ENCODE results near the gene SOS2. TPM values are rescaled to one million over a fixed set of nuclear protein-coding genes. Genes with fewer than 3 reads are reported as not detected.

The SOS2 gene
- polyA plus RNA-seq, 4 donors = 9.5 to 25.7 (median 21.7) TPM

DNA sequence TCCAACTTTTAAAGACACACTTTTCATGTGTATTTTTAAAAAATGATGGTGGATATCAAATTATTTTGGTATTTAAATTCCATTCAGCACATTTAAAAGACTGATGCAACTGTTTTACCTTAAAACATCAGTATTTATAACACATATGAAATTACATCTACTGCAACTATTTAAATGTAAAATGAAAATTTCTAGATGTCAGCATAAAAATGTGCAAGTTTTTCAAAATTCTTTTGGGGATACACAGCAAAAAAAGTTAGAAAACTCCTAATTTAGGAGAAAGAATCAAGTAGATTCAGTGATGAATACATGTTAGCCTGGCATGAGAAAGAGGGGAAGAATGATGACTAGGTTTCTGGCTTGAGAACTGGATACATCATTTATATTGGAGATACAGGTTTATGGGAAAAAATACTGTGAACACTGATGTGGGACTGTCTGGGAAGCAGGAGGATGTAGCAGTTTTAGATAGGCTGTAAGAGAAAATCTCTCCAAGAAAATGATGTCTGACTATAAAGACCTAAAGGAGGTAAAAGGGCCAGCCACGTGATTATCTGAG, 9.2 kb downstream of the SOS2 start:
- H3K9me3 ChIP-seq (ENCODE audit: control insufficient read depth in 2 of 2, insufficient read depth in 1 of 2, low read depth in 1 of 2, low read length in 1 of 2) = no peaks in the 10 kb centered on the region
- H3K4me3 ChIP-seq (ENCODE audit: low read depth in 1 of 3, low read length in 3 of 3) = no peak overlapping the region
- 74 to 78% (median 74%) methylated on average over 1 of the region's 1 CpG for WGBS, 3 donors
- no peak overlapping the region for H3K27ac ChIP-seq (ENCODE audit: low read depth in 1 of 3, low read length in 2 of 3)
- DNase-seq (no peak), FAIRE-seq (no peak)
- H3K36me3 ChIP-seq (ENCODE audit: control insufficient read depth in 3 of 3, insufficient read depth in 2 of 3, low read depth in 1 of 3, low read length in 3 of 3) = peaks cover 0 to 7% (median 0%) of the 10 kb centered on the region in 3 donors
- peaks cover 2 to 5% (median 3%) of the 10 kb centered on the region in 3 donors for H3K4me1 ChIP-seq (ENCODE audit: control insufficient read depth in 3 of 3, insufficient read depth in 2 of 3, low read depth in 1 of 3, low read length in 2 of 3)
- H3K27me3 ChIP-seq (ENCODE audit: control insufficient read depth in 3 of 3, insufficient read depth in 3 of 3, low read length in 3 of 3) = no peaks in the 10 kb centered on the region

DNA sequence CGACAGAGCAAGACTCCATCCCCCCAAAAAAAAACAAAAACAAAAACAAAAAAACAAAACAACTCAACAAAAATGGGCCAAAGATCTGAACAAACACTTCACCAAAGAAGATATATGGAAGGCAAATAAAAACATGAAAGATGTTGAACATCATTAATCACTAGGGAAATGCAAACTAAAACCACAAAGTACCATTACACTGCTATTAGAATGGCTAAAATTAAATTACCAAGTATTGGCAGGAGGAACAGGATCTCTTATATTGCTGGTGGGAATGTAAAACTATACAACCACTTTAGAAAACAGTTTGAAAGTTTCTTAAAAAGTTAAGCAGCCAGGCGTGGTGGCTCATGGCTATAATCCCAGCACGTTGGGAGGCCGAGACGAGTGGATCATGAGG, 12.9 kb downstream of the SOS2 start:
- FAIRE-seq = no peak

DNA sequence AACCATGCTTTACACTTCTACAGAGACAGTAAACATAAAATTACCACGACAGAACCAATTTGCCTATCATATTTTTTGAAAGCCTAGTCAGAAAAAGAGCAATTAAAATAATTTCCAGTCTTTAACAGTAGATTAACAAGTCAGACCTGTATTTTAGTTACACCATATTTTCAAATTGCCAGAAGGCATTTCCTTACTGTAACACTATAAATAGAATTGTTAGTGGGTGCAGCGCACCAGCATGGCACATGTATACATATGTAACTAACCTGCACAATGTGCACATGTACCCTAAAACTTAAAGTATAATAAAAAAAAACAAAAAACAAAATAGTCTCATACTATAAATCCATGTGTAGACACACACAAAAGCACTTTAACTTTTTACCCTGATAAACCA, 16.0 kb downstream of the SOS2 start:
- H3K36me3 ChIP-seq (ENCODE audit: control insufficient read depth in 3 of 3, insufficient read depth in 2 of 3, low read depth in 1 of 3, low read length in 3 of 3) = peaks cover 0 to 12% (median 0%) of the 10 kb centered on the region in 3 donors
- H3K4me3 ChIP-seq (ENCODE audit: low read depth in 1 of 3, low read length in 3 of 3) = no peak overlapping the region
- no peak for FAIRE-seq
- 78 to 87% (median 84%) methylated on average over 2 of the region's 2 CpGs for WGBS, 3 donors
- no peak for DNase-seq
- no peaks in the 10 kb centered on the region for H3K9me3 ChIP-seq (ENCODE audit: control insufficient read depth in 2 of 2, insufficient read depth in 1 of 2, low read depth in 1 of 2, low read length in 1 of 2)
- H3K4me1 ChIP-seq (ENCODE audit: control insufficient read depth in 3 of 3, insufficient read depth in 2 of 3, low read depth in 1 of 3, low read length in 2 of 3) = no peaks in the 10 kb centered on the region
- no peak overlapping the region for H3K27ac ChIP-seq (ENCODE audit: low read depth in 1 of 3, low read length in 2 of 3)
- no peaks in the 10 kb centered on the region for H3K27me3 ChIP-seq (ENCODE audit: control insufficient read depth in 3 of 3, insufficient read depth in 3 of 3, low read length in 3 of 3)

More for the DNA sequence above, 12.9 kb downstream of the SOS2 start:
- no peaks in the 10 kb centered on the region for H3K4me1 ChIP-seq (ENCODE audit: control insufficient read depth in 3 of 3, insufficient read depth in 2 of 3, low read depth in 1 of 3, low read length in 2 of 3)
- H3K9me3 ChIP-seq (ENCODE audit: control insufficient read depth in 2 of 2, insufficient read depth in 1 of 2, low read depth in 1 of 2, low read length in 1 of 2) = no peaks in the 10 kb centered on the region
- peaks cover 0 to 9% (median 0%) of the 10 kb centered on the region in 3 donors for H3K36me3 ChIP-seq (ENCODE audit: control insufficient read depth in 3 of 3, insufficient read depth in 2 of 3, low read depth in 1 of 3, low read length in 3 of 3)
- no peaks in the 10 kb centered on the region for H3K27me3 ChIP-seq (ENCODE audit: control insufficient read depth in 3 of 3, insufficient read depth in 3 of 3, low read length in 3 of 3)
- no peak overlapping the region for H3K27ac ChIP-seq (ENCODE audit: low read depth in 1 of 3, low read length in 2 of 3)
- WGBS, 3 donors = 81 to 92% (median 89%) methylated on average over 5 of the region's 5 CpGs
- no peak for DNase-seq
- no peak overlapping the region for H3K4me3 ChIP-seq (ENCODE audit: low read depth in 1 of 3, low read length in 3 of 3)

DNA sequence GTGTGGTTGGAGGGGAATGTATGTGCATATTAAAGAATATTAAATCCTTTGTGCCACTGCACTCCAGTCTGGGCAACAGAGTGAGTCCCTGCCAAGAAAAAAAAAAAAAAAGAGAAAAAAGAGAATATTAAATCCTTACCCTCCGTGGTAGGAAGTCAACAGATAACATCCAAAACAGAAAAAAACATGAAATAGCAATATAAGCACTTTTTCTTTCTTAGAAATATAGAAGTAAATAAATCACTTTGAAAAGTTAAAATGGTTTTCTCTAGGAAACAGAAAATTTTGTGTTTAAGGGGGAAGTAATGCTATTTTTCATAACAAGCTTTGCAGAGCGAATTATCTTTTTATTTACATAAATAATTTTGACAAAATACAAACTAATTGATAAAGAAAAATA, 17.6 kb downstream of the SOS2 start:
- no peak overlapping the region for H3K4me3 ChIP-seq (ENCODE audit: low read depth in 1 of 3, low read length in 3 of 3)
- no peak overlapping the region for H3K27ac ChIP-seq (ENCODE audit: low read depth in 1 of 3, low read length in 2 of 3)
- FAIRE-seq (no peak), DNase-seq (no peak)
- H3K27me3 ChIP-seq (ENCODE audit: control insufficient read depth in 3 of 3, insufficient read depth in 3 of 3, low read length in 3 of 3) = no peaks in the 10 kb centered on the region
- no peaks in the 10 kb centered on the region for H3K4me1 ChIP-seq (ENCODE audit: control insufficient read depth in 3 of 3, insufficient read depth in 2 of 3, low read depth in 1 of 3, low read length in 2 of 3)
- no peaks in the 10 kb centered on the region for H3K9me3 ChIP-seq (ENCODE audit: control insufficient read depth in 2 of 2, insufficient read depth in 1 of 2, low read depth in 1 of 2, low read length in 1 of 2)
- WGBS, 3 donors = 69 to 81% (median 70%) methylated on average over 2 of the region's 2 CpGs
- peaks cover 0 to 11% (median 2%) of the 10 kb centered on the region in 3 donors for H3K36me3 ChIP-seq (ENCODE audit: control insufficient read depth in 3 of 3, insufficient read depth in 2 of 3, low read depth in 1 of 3, low read length in 3 of 3)

DNA sequence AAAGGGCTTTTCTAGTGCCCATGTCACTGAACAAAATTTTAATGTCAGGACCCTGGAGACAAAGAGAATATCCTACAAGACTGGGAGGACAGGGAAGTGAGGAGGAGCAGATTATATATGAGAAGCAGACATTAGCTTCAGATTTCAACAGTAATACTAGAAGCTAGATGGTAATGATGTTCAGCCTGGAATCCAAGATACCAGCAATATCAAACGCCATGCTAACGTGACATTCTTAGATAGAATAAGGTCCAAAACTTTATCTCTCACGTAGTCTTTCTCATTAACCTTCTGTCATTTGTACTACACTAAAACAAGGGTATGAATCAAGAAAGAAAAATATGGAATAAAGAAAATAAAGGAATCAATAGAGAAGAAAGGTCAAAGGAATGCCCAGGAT, 18.7 kb downstream of the SOS2 start:
- Histone ChIP-seq H3K4me3 (ENCODE audit: low read depth in 1 of 3, low read length in 3 of 3) (no peak overlapping the region), H3K36me3 (ENCODE audit: control insufficient read depth in 3 of 3, insufficient read depth in 2 of 3, low read depth in 1 of 3, low read length in 3 of 3) (peaks cover 0 to 5% (median 2%) of the 10 kb centered on the region in 3 donors), H3K9me3 (ENCODE audit: control insufficient read depth in 2 of 2, insufficient read depth in 1 of 2, low read depth in 1 of 2, low read length in 1 of 2) (no peaks in the 10 kb centered on the region), H3K27ac (ENCODE audit: low read depth in 1 of 3, low read length in 2 of 3) (no peak overlapping the region), H3K27me3 (ENCODE audit: control insufficient read depth in 3 of 3, insufficient read depth in 3 of 3, low read length in 3 of 3) (no peaks in the 10 kb centered on the region), H3K4me1 (ENCODE audit: control insufficient read depth in 3 of 3, insufficient read depth in 2 of 3, low read depth in 1 of 3, low read length in 2 of 3) (no peaks in the 10 kb centered on the region)
- 37 to 47% (median 41%) methylated on average over 3 of the region's 3 CpGs for WGBS, 3 donors
- no peak for FAIRE-seq
- DNase-seq = no peak

DNA sequence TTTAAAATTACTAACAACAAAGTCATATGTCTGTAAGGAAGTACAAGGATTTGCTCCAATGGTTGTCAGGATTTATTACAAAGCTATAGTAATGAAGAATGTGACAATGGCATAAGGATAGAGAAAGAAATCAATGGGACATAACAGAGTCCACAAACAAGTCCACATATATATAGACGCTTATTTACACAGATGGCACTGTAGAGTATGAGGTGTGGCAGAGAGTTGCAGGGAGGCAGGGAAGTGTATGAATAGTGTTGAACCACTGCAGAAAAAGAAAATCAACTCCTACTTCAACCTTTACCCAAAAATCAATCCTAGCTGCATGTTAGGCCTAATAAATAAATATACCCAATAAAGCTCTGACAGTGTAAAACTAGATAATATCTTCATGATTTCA, 21.3 kb downstream of the SOS2 start:
- DNase-seq (no peak), FAIRE-seq (peak; percentile 19)
- Histone ChIP-seq H3K4me3 (ENCODE audit: low read depth in 1 of 3, low read length in 3 of 3) (no peak overlapping the region), H3K4me1 (ENCODE audit: control insufficient read depth in 3 of 3, insufficient read depth in 2 of 3, low read depth in 1 of 3, low read length in 2 of 3) (no peaks in the 10 kb centered on the region), H3K9me3 (ENCODE audit: control insufficient read depth in 2 of 2, insufficient read depth in 1 of 2, low read depth in 1 of 2, low read length in 1 of 2) (no peaks in the 10 kb centered on the region), H3K36me3 (ENCODE audit: control insufficient read depth in 3 of 3, insufficient read depth in 2 of 3, low read depth in 1 of 3, low read length in 3 of 3) (peaks cover 0 to 3% (median 2%) of the 10 kb centered on the region in 3 donors), H3K27ac (ENCODE audit: low read depth in 1 of 3, low read length in 2 of 3) (no peak overlapping the region), H3K27me3 (ENCODE audit: control insufficient read depth in 3 of 3, insufficient read depth in 3 of 3, low read length in 3 of 3) (no peaks in the 10 kb centered on the region)
- 46 to 72% (median 68%) methylated on average over 1 of the region's 1 CpG for WGBS, 3 donors

DNA sequence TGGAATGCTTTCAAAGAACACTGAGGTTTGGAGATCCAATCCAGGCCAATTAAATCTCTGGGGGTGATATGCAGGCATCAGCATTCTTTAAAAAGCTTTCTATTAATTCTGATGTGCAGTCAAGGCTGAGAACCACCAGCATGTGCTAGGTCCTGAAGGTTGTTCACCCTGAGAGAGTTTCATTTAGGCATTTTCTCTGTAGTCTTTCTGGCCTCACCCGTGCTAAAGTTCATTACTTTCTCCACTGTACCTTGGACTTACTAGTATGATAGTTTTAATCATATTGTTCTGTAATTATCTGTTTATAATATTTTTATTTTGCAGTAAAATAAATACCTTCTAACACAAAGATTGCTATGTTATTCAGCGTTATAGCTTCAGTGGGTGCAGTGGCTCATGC, 32.9 kb downstream of the SOS2 start:
- DNase-seq = peak; percentile 60 to 82
- Histone ChIP-seq H3K27me3 (ENCODE audit: control insufficient read depth in 3 of 3, insufficient read depth in 3 of 3, low read length in 3 of 3) (no peaks in the 10 kb centered on the region), H3K9me3 (ENCODE audit: control insufficient read depth in 2 of 2, insufficient read depth in 1 of 2, low read depth in 1 of 2, low read length in 1 of 2) (no peaks in the 10 kb centered on the region), H3K27ac (ENCODE audit: low read depth in 1 of 3, low read length in 2 of 3) (peak overlapping the region in 1 of 3 donors; percentile 41), H3K4me3 (ENCODE audit: low read depth in 1 of 3, low read length in 3 of 3) (no peak overlapping the region), H3K4me1 (ENCODE audit: control insufficient read depth in 3 of 3, insufficient read depth in 2 of 3, low read depth in 1 of 3, low read length in 2 of 3) (no peaks in the 10 kb centered on the region), H3K36me3 (ENCODE audit: control insufficient read depth in 3 of 3, insufficient read depth in 2 of 3, low read depth in 1 of 3, low read length in 3 of 3) (peaks cover 5 to 39% (median 7%) of the 10 kb centered on the region in 3 donors)
- WGBS, 3 donors = 19 to 73% (median 48%) methylated on average over 2 of the region's 2 CpGs
- no peak for FAIRE-seq

DNA sequence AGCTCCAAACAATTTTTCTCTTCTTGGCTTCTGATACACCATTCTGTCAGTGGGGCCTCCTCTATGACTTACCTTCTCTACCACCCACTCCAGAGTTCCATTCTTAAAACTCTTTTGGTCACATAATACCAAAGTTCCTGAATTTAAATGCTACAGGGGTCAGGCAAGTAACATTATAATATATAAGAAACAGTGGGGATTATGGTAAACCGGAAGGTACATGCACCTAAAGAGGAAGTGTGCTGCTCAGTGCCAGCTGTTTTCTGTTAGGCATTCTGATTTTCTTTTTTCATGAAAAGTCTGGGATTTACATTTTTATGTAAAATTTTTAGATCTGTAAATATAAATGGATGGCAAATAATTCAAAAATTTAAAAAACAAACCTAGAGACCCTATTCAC, 39.9 kb downstream of the SOS2 start:
- Histone ChIP-seq H3K36me3 (ENCODE audit: control insufficient read depth in 3 of 3, insufficient read depth in 2 of 3, low read depth in 1 of 3, low read length in 3 of 3) (peaks cover 2 to 32% (median 4%) of the 10 kb centered on the region in 3 donors), H3K4me3 (ENCODE audit: low read depth in 1 of 3, low read length in 3 of 3) (no peak overlapping the region), H3K9me3 (ENCODE audit: control insufficient read depth in 2 of 2, insufficient read depth in 1 of 2, low read depth in 1 of 2, low read length in 1 of 2) (no peaks in the 10 kb centered on the region), H3K27ac (ENCODE audit: low read depth in 1 of 3, low read length in 2 of 3) (no peak overlapping the region), H3K27me3 (ENCODE audit: control insufficient read depth in 3 of 3, insufficient read depth in 3 of 3, low read length in 3 of 3) (no peaks in the 10 kb centered on the region), H3K4me1 (ENCODE audit: control insufficient read depth in 3 of 3, insufficient read depth in 2 of 3, low read depth in 1 of 3, low read length in 2 of 3) (no peaks in the 10 kb centered on the region)
- FAIRE-seq (no peak), DNase-seq (no peak)
- WGBS, 3 donors = 84 to 94% (median 94%) methylated on average over 1 of the region's 1 CpG

DNA sequence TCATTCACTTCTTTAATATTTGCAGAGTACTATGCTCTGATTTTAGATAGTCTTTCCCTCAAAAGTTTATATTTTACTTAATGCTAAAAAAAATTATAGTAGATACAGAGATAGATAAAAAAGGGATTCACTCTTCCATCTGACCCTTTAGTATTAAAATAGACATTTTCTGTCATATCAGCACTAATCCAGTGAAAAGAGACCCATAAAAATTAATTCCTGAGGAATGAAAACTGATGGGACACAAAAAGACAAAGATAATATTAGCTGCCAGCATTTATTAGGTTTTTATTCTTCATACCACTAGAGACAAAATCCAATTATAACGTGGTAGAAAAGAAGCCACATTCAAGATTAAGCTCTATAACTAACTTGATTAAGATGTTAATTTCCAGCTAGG, 45.3 kb downstream of the SOS2 start:
- H3K4me3 ChIP-seq (ENCODE audit: low read depth in 1 of 3, low read length in 3 of 3) = no peak overlapping the region
- H3K4me1 ChIP-seq (ENCODE audit: control insufficient read depth in 3 of 3, insufficient read depth in 2 of 3, low read depth in 1 of 3, low read length in 2 of 3) = no peaks in the 10 kb centered on the region
- DNase-seq (no peak), FAIRE-seq (no peak)
- peaks cover 0 to 26% (median 13%) of the 10 kb centered on the region in 3 donors for H3K36me3 ChIP-seq (ENCODE audit: control insufficient read depth in 3 of 3, insufficient read depth in 2 of 3, low read depth in 1 of 3, low read length in 3 of 3)
- H3K27ac ChIP-seq (ENCODE audit: low read depth in 1 of 3, low read length in 2 of 3) = no peak overlapping the region
- H3K9me3 ChIP-seq (ENCODE audit: control insufficient read depth in 2 of 2, insufficient read depth in 1 of 2, low read depth in 1 of 2, low read length in 1 of 2) = no peaks in the 10 kb centered on the region
- 85 to 96% (median 85%) methylated on average over 1 of the region's 1 CpG for WGBS, 3 donors
- H3K27me3 ChIP-seq (ENCODE audit: control insufficient read depth in 3 of 3, insufficient read depth in 3 of 3, low read length in 3 of 3) = no peaks in the 10 kb centered on the region
